ENCODE data around the gene ZNF598. TPM values are rescaled to one million over a fixed set of nuclear protein-coding genes. Genes with fewer than 3 reads are reported as not detected.

The ZNF598 gene
- total and polyA plus RNA-seq, 10 of the 15 experiments (the other 5 are each of a cell fraction or from before 2014, with no cell fraction given), result 0.08 to 74.0 (median 14.4) TPM

DNA sequence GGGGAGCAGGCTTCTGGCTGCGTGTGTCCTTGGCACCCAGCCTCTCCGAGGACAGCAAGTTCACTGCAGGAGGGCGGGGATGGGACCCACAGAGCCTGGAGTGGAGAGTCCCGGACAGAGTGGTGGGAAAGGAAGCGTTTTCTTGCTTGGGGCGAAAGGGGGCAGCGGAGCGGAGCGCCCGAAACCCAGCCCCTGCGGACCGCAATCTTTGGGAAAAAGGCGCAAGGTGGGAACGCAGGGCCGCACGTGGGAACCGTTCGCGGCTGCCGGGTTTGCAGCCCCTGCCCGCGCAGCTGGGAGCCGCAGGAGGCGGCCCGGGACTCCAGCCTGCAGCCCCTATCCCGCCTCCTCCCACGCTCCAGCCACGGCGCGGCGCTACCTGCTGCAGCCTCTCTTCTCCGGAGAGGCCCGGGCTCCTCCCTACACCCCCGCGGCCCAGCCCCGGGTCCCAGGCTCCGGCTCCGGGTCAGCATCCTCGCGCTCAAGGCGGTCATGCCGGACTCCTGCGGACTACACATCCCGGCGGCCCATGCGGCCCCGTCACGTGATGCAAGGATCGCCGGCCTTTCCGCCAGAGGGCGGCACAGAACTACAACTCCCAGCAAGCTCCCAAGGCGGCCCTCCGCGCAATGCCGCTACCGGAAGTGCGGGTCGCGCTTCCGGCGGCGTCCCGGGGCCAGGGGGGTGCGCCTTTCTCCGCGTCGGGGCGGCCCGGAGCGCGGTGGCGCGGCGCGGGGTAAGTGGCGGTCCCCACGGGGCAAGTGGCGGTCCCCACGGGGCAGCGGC lies 37.9 kb upstream of the ZNF598 start, which contains the start of the genes NTHL1 and TSC2 (continued):
- TF ChIP-seq, protein P1, sequence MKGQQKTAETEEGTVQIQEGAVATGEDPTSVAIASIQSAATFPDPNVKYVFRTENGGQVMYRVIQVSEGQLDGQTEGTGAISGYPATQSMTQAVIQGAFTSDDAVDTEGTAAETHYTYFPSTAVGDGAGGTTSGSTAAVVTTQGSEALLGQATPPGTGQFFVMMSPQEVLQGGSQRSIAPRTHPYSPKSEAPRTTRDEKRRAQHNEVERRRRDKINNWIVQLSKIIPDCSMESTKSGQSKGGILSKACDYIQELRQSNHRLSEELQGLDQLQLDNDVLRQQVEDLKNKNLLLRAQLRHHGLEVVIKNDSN (IDR thresholded peaks at IDR 0.05; ENCODE audit: borderline replicate concordance, extremely low read length, insufficient read depth, low read depth, low read length), result peak; percentile 99
- no peak for TF ChIP-seq BMI1 (IDR thresholded peaks at IDR 0.05; ENCODE audit: borderline replicate concordance)
- TF ChIP-seq, protein P2, sequence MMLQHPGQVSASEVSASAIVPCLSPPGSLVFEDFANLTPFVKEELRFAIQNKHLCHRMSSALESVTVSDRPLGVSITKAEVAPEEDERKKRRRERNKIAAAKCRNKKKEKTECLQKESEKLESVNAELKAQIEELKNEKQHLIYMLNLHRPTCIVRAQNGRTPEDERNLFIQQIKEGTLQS (IDR thresholded peaks at IDR 0.05; ENCODE audit: borderline replicate concordance, extremely low read depth, low read depth, low read length), result peak; percentile 98
- TF ChIP-seq SUPT20H (IDR thresholded peaks at IDR 0.05; ENCODE audit: borderline replicate concordance, control insufficient read depth, low read depth, low read length), result no peak
- TF ChIP-seq MXI1 (IDR thresholded peaks at IDR 0.05; ENCODE audit: low read depth, low read length), result peak; percentile 84; the same call in 1 of the 2 replicates
- TF ChIP-seq RAD21 (IDR thresholded peaks at IDR 0.05; ENCODE audit: insufficient read depth, low read depth, low read length), result no peak
- 0 out of 2 replicates have a peak, but pooled peaks have one; percentile 21 for TF ChIP-seq NRF1 (conservative IDR thresholded peaks at IDR 0.05; ENCODE audit: low read depth, low read length)
- TF ChIP-seq, protein P3, sequence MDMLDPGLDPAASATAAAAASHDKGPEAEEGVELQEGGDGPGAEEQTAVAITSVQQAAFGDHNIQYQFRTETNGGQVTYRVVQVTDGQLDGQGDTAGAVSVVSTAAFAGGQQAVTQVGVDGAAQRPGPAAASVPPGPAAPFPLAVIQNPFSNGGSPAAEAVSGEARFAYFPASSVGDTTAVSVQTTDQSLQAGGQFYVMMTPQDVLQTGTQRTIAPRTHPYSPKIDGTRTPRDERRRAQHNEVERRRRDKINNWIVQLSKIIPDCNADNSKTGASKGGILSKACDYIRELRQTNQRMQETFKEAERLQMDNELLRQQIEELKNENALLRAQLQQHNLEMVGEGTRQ (IDR thresholded peaks at IDR 0.05; ENCODE audit: borderline replicate concordance, low read depth, low read length), result peak; percentile 96
- peak; percentile 89 for TF ChIP-seq CREB1 (IDR thresholded peaks at IDR 0.05; ENCODE audit: low read depth)
